Left kidney (tissue), 2 donors: ENCODE data around the gene MRPS12. TPM values are rescaled to one million over a fixed set of nuclear protein-coding genes. Genes with fewer than 3 reads are reported as not detected.

Experiments
- DNase-seq: peaks from one replicate; pipeline ENCODE4 v3.0.0-alpha.2; 2013
- polyA plus RNA-seq: library from polyadenylated mRNA; unstranded; fragments of 120-200 nt; gene quantifications from one replicate; pipeline ENCODE4 v1.2.1, GENCODE V29; 2013; ENCODE audit not compliant: insufficient read length

MRPS12 gene
- polyA plus RNA-seq, 1 donor: 16.2 TPM

DNA sequence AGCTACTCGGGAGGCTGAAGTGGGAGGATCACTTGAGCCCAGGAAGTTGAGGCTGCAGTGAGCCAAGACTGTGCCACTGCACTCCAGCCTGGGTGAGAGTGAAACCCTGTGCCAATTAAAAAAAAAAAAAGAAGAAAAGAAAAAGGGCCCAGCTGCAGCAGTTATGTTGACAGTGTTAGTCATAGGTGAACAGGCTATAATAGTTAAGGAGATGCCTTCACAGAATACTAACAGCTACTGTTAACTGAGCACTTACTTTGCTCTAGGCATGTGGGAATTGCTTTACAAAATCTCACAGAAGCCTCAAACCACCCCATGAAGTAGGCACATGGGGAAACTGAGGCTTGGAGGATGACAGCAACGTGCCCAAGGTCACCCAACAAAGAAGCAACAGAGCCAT is 40.9 kb downstream of the MRPS12 start:
- no peak for DNase-seq

DNA sequence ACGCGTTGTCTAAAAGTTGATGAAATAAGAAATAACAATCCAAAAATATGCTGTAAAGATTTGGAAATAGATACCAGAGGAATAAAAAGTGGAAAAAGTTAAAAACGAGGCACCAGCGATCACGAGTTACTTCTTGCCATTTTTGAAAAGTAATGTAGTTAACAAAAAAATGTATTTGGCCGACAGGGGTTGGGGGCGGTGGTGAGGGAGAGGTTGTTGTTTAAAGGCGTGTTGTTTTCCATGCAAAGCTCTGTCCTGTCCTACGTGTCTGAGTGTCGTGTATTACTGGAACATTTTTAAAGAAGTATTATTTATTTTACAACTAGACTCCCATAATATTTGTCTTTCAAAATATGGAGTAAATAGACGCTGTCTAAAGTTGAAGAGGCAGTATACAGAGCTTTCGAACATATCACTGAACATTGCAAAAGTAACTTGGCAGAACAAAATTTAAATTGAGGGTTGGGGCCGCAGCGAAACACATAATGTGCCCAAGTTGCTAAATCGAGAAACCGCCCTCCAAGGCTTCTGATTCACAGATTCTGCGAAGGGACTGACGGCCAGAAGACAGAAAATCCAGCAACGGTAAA is 44.0 kb downstream of the MRPS12 start:
- DNase-seq: peak; percentile 27

DNA sequence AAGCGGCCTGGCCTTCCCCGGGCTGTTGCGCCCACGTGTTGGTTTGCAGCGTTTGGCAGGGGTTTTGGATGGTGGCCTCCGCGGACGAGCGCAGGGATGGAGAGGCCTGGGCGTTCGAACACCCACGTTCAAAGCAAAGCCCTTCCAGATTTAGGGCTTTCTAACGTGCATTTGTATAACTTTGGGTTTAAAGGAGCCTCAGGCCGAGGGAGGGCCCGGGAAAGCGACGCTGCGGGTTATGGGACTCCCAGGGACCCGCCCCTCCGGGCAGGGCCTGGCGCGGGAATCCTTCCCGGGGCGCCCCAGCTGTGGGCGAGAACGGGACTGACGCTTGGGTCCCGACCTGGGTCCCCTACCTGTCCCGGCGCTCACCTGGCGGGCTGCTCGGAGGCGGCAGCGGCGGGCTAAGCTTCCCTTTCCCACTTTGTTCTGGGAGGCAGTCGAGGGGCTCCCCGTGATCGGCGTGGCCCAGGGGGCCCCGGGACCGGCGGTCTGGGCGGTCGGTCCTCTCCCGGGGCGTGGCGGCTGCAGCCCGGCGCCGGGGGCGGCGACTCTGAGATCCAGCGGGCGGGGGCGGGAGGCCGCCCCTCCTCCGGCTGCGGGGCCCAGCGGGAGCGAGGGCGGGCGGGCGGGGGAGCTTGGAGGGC is 44.6 kb downstream of the MRPS12 start, which contains the start of gene FBXO17:
Gene FBXO17, minus strand, starts transcription at position 529 of the 647 bp plus-strand sequence. CDS start 25,423 bp downstream, outside the sequence.
- DNase-seq: peak; percentile 68

DNA sequence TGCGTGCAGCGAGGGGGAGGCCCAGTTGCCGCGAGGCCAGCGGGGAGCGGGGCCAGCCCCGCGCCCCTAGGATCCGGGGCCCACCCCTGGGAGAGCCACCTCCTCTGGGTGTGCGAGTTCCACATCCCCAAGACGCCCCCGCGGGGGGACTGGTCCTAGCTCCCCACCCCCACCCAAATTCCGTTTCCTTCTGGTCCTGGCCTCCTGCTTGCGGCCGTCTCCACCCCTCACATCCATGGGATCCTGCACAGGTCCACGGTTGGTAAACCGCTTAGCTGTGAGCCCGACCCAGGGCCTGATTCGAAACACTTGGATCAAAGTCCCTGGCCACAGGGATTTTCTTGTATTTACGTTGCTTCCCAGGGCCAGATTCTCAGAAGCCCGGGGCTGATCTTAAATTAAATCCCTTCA is 45.1 kb downstream of the MRPS12 start:
- peak; percentile 51 for DNase-seq

DNA sequence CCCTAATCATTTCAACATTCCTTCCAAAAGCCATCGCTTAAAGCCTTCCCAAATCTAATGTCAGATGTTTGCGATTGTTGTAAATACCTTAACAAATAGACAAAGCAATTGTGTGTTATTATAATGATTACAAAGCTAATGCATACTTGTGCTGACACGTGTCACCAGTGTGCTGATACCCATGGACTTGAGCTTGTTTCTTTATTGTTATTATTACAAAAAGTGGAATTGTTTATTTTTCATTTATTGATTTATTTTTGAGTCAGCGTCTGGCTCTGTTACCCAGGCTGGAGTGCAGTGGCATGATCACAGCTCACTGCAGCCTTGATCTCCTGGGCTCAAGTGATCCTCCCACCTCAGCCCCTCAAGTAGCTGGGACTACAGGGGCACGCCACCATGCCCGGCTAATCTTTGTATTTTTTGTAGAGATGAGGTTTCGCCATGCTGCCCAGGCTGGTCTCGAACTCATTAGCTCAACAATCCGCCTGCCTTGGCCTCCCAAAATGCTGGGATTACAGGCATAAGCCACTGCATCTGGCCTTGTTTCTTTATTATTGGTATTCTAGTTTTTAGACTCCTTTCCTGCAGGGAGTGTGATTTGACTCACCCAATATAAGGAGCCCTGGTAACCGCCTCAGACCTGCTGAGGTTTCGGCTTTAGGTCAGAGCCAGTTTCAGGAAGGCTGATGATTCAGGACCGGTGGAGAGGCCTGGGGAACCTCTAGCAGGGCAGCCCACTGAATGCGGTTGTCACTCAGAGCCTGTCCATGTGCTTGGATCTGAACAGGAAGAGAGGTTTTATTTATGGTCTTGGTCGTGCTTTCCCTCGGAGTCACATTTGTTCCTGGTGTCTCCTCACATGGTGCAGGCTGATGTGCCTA is 46.9 kb downstream of the MRPS12 start:
- DNase-seq: no peak

DNA sequence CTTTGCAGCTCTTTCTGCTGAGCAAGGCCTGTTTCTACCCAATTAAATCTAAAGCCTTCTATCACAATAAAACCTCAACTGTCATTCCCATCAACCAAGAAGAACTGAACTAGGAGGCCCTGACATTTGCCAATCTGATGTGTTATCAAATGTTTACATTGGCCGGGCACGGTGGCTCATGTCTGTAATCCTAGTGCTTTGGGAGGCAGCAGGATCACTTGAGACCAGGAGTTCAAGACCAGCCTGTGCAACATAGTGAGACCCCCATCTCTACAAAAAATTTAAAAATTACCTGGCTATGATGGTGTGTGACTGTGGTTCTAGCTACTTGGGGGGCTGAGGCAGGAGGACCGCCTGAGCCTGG is 47.6 kb downstream of the MRPS12 start:
- no peak for DNase-seq

DNA sequence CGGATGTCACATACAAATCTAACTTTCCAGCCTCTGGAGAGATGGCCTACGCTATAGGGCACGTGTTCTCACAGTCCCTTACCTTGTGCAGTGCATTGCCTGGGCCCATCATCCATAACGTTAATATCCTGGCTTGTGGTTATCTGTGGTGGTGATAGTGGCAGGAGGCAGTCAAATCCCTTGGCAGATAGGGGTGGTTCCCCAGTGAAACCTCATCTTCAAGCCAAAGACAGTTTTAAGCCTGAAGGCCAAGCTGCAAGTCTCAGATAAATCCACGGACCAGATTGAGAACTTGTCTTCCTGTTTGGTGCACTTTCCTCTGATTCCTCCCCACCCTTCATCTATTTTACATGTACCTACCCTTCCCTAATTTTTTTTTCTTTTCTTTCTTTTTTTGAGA is 49.1 kb downstream of the MRPS12 start:
- no peak for DNase-seq

DNA sequence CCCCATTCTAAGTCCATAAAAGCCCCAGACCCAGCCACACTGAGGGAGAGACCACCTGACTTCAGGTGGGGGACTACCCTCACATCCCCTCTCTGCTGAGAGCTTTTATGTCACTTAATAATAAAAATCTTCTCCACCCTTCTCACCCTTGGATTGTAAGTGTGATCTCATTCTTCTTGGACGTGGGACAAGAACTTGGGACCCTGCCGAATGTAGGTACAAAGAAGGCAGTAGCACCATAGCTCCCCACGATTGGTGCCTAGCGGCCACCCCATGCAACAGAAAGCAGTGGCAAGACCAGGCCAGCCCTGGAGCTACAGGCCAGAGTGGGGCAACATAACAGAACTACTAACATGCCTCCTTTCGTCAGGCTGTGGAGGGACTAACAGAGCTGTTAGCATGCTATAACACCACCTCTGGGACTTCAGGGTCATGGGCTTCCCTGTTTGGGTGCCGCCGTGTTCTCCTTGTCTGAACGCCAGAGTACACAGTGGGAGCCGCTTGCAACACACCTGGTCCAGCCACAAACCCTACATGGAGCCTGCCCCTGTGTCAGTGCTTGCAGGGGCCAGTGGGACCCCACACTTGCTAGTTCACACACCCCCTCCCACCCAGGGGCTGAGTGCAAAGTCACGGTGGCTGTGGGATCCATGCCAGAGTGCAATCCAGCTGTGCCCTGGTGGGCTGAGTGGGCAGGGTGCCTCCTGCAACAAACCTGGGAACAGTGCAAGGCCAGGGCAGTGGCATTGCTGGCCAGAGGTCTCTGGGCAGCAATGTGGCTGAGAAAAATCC is 50.0 kb downstream of the MRPS12 start:
- DNase-seq: no peak

Other genes starting within 250 kb of the MRPS12 start
- 8.0 TPM for gene CAPN12, start 186.5 kb upstream of the MRPS12 start, polyA plus RNA-seq
- 0.70 TPM for gene LGALS7, start 157.4 kb upstream of the MRPS12 start, polyA plus RNA-seq
- not detected for gene LGALS7B, start 141.7 kb upstream of the MRPS12 start, polyA plus RNA-seq
- gene LGALS4, start 118.0 kb upstream of the MRPS12 start, polyA plus RNA-seq: 2.0 TPM
- 129 TPM for gene ECH1, start 99.2 kb upstream of the MRPS12 start, polyA plus RNA-seq
- gene HNRNPL, start 81.0 kb upstream of the MRPS12 start, polyA plus RNA-seq: 538 TPM
- 7.4 TPM for gene RINL, start 52.7 kb upstream of the MRPS12 start, polyA plus RNA-seq
- gene SIRT2, start 31.3 kb upstream of the MRPS12 start, polyA plus RNA-seq: 41.7 TPM
- gene NFKBIB, start 31.0 kb upstream of the MRPS12 start, polyA plus RNA-seq: 6.8 TPM
- 0.95 TPM for gene CCER2, start 18.8 kb upstream of the MRPS12 start, polyA plus RNA-seq
- 56.4 TPM for gene SARS2, start 181 bp upstream of the MRPS12 start, polyA plus RNA-seq
- 88.0 TPM for gene FBXO17, start 44.8 kb downstream of the MRPS12 start, polyA plus RNA-seq
- 8.4 TPM for gene FBXO27, start 101.6 kb downstream of the MRPS12 start, polyA plus RNA-seq
- 0.78 TPM for gene ACP7, start 153.4 kb downstream of the MRPS12 start, polyA plus RNA-seq
- gene PAK4, start 194.8 kb downstream of the MRPS12 start, polyA plus RNA-seq: 46.1 TPM